PC-9 (cell line): ENCODE measurements around the gene DMBT1. TPM values are rescaled to one million over a fixed set of nuclear protein-coding genes. Genes with fewer than 3 reads are reported as not detected.

Experiments
- BruUV-seq: library from RNA; stranded (reverse); fragments of 400-500 nt; replicated peaks from 2 replicates; lab custom pipeline; 2021; lab: Mats Ljungman, UMichigan
- CTCF ChIA-PET: fragments of 300-600 bp; sonication (Branson Sonifier 250); formaldehyde crosslinking; loops from one replicate; lab custom pipeline; 2022; ENCODE audit warnings: antibody characterized with exemption; lab: Charles Lee
- POLR2A ChIA-PET: fragments of 300-600 bp; sonication (Branson Sonifier 250); formaldehyde crosslinking; loops from one replicate; lab custom pipeline; 2022; ENCODE audit warnings: antibody characterized with exemption; ENCODE audit not compliant: unreplicated experiment; lab: Charles Lee
- DNase-seq, 2 experiments: peaks; one replicate each; pipeline versions ENCODE4 v3.0.0 to v3.0.0-alpha.2; 2015 to 2022; ENCODE audit warnings: mixed read lengths in 1 of 2
- H2AFZ ChIP-seq: fragments of 200-600 bp; sonication (generic); 2 replicates; pipeline ENCODE4 v1.8.1; 2017; ENCODE audit warnings: antibody characterized with exemption
- H3F3A ChIP-seq: fragments of 200-600 bp; sonication (generic); 2 replicates; pipeline ENCODE4 v1.8.1; 2017; ENCODE audit warnings: antibody characterized with exemption, mild to moderate bottlenecking, low read depth; ENCODE audit not compliant: insufficient read depth
- H3K27ac ChIP-seq: fragments of 200-600 bp; sonication (generic); 2 replicates; pipeline ENCODE4 v1.6.1; 2016; ENCODE audit warnings: mixed run types
- H3K27me3 ChIP-seq: fragments of 200-600 bp; sonication (generic); 2 replicates; pipeline ENCODE4 v1.6.1; 2016; ENCODE audit warnings: low read depth, mixed run types; ENCODE audit not compliant: insufficient read depth
- H3K36me3 ChIP-seq: fragments of 200-600 bp; sonication (generic); 2 replicates; pipeline ENCODE4 v1.6.1; 2016; ENCODE audit warnings: low read depth, mixed run types
- H3K4me1 ChIP-seq: fragments of 200-600 bp; sonication (generic); replicated peaks from 2 replicates; pipeline ENCODE4 v1.6.1; 2016; ENCODE audit warnings: mixed run types; ENCODE audit not compliant: insufficient read depth
- H3K4me2 ChIP-seq: fragments of 200-600 bp; sonication (generic); 2 replicates; pipeline ENCODE4 v1.6.1; 2017; ENCODE audit warnings: mixed run types
- H3K4me3 ChIP-seq: fragments of 200-600 bp; sonication (generic); 2 replicates; pipeline ENCODE4 v1.6.1; 2016; ENCODE audit warnings: mixed run types
- H3K79me2 ChIP-seq: fragments of 200-600 bp; sonication (generic); 2 replicates; pipeline ENCODE4 v1.6.1; 2017; ENCODE audit warnings: low read depth, mixed run types
- H3K9me2 ChIP-seq: fragments of 200-600 bp; sonication (generic); 2 replicates; pipeline ENCODE4 v1.8.1; 2017; ENCODE audit warnings: mild to moderate bottlenecking; ENCODE audit not compliant: insufficient read depth
- H3K9me3 ChIP-seq: fragments of 200-600 bp; sonication (generic); 2 replicates; pipeline ENCODE4 v1.8.1; 2016; ENCODE audit warnings: low read depth; ENCODE audit not compliant: insufficient read depth
- H4K20me1 ChIP-seq: fragments of 200-600 bp; sonication (generic); 2 replicates; pipeline ENCODE4 v1.8.1; 2017; ENCODE audit not compliant: insufficient read depth
- CTCF ChIP-seq: fragments of 200-600 bp; sonication (generic); conservative IDR thresholded peaks from 2 replicates; pipeline ENCODE4 v1.6.1; 2017; ENCODE audit warnings: mixed run types, antibody characterized with exemption, mild to moderate bottlenecking, moderate library complexity
- EZH2 ChIP-seq: fragments of 200-600 bp; sonication (generic); IDR thresholded peaks from 2 replicates; pipeline ENCODE4 v1.8.0; 2017; ENCODE audit warnings: antibody characterized with exemption, low read depth
- intact Hi-C: fragments of 100-400 bp; cut with micrococcal nuclease; formaldehyde crosslinking; loops from one replicate; pipeline ENCODE4 v1.10.0; 2022; ENCODE audit not compliant: unreplicated experiment
- total RNA-seq: library from RNA; stranded (reverse); gene quantifications from 2 replicates; pipeline ENCODE4 v1.2.3, GENCODE V29; 2021

DMBT1 gene
- total RNA-seq, 1 experiment from 2014 or later: 0.98 TPM

DNA sequence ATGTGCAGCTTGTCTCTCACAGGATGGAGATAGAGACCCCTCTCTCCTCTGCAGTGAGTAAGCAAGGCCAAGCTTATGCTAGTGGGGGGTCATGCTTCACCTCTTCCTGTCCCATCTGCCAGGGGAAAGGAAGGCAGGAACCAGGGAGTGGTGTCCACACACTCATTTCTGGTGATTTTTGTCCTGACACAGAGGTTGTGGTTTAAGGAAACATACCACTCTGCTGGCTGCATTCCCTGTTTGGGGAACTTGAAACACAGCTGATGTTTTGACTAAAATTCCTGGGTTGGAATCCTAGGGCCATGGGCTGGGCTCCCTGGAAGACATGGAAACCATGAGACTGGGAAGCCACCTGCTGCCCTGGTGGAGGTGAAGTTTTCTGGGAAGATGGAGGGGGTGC is 117.7 kb downstream of the DMBT1 start:
- Histone ChIP-seq H3K4me1 (no peaks in the 10 kb centered on the region), H3K4me2 (no peak overlapping the region), H3K27me3 (peaks cover 23% of the 10 kb centered on the region), H3K9me2 (no peaks in the 10 kb centered on the region), H3K36me3 (no peaks in the 10 kb centered on the region), H2AFZ (no peak overlapping the region), H3F3A (no peaks in the 10 kb centered on the region), H3K9me3 (no peaks in the 10 kb centered on the region), H3K79me2 (no peaks in the 10 kb centered on the region), H3K27ac (no peak overlapping the region), H3K4me3 (no peak overlapping the region), H4K20me1 (no peaks in the 10 kb centered on the region)
- BruUV-seq: no TSS peak
- TF ChIP-seq EZH2 (no peak), CTCF (no peak)
- ChIA-PET CTCF (no interaction called here), POLR2A (interaction anchor here (0.7 kb wide), 1 partner anchor 173 kb away, joined by 3 read pairs; no protein-coding TSS in a partner anchor)
- intact Hi-C loops: no loop called here
- DNase-seq: no peak

- no TSS peak for BruUV-seq
- intact Hi-C loops: no loop called here
- Histone ChIP-seq H2AFZ (no peak overlapping the region), H3K4me1 (no peaks in the 10 kb centered on the region), H4K20me1 (no peaks in the 10 kb centered on the region), H3K36me3 (no peaks in the 10 kb centered on the region), H3K9me3 (no peaks in the 10 kb centered on the region), H3K27me3 (peaks cover 3% of the 10 kb centered on the region), H3K27ac (no peak overlapping the region), H3K4me2 (no peak overlapping the region), H3F3A (no peaks in the 10 kb centered on the region), H3K4me3 (no peak overlapping the region), H3K9me2 (no peaks in the 10 kb centered on the region), H3K79me2 (no peaks in the 10 kb centered on the region)
- TF ChIP-seq CTCF (no peak), EZH2 (no peak)
- DNase-seq: no peak
- ChIA-PET CTCF (no interaction called here), POLR2A (no interaction called here)
These were observed 122.0 kb downstream of the DMBT1 start for GRCh38 chr10:122682522-122682921.

- POLR2A ChIA-PET: no interaction called here
- DNase-seq: peak in 1 of 2 experiments; percentile 4
- TF ChIP-seq EZH2 (no peak), CTCF (no peak)
- Histone ChIP-seq H3K4me1 (no peaks in the 10 kb centered on the region), H3K9me2 (no peaks in the 10 kb centered on the region), H3K36me3 (no peaks in the 10 kb centered on the region), H3K9me3 (no peaks in the 10 kb centered on the region), H2AFZ (no peak overlapping the region), H3K4me2 (no peak overlapping the region), H3K79me2 (no peaks in the 10 kb centered on the region), H3K27ac (no peak overlapping the region), H3F3A (no peaks in the 10 kb centered on the region), H3K27me3 (peaks cover 15% of the 10 kb centered on the region), H4K20me1 (no peaks in the 10 kb centered on the region), H3K4me3 (no peak overlapping the region)
- BruUV-seq: no TSS peak
- intact Hi-C loops: no loop called here
- CTCF ChIA-PET: interaction anchor here (1.1 kb wide), 1 partner anchor 42 kb away, joined by 3 read pairs; no protein-coding TSS in a partner anchor
These were observed 127.9 kb downstream of the DMBT1 start for GRCh38 chr10:122688293-122688989.
